ENCODE measurements around the gene SPIN2A.
"Not testable (repeated sequence)": the region's sequence is repeated elsewhere in the genome, so short reads cannot be mapped to it uniquely, and the experiment has no call there.

SPIN2A gene

GRCh38 chrX:57137073-57137472 is at the start of gene SPIN2A:
Gene SPIN2A, minus strand, starts transcription at chrX:57137397. Its CDS starts 800 bp downstream, at chrX:57136597.
- DNase-seq, result not testable (repeated sequence)

DNA sequence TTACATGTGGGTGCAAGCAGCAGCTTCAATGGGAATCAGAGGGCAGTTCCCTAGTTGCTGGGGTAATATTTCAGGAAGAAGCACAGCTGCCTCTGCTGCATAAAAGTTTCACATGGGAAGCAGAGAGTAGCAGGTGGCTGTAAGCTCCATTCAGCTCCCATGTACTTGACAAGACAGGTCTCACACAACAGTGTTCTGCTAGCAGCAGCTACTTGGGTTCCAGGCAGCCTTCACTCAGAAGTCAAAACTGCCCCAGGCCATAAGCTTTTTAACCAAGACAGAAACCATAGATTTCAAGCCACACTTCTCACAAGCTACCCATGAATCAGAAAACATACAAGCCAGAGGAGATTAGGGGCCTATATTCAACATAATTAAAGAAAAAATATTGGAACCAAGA is 41.4 kb upstream of the SPIN2A start:
- DNase-seq, result no peak

GRCh38 chrX:57177070-57177469 is 39.9 kb upstream of the SPIN2A start:
- no peak for DNase-seq

- DNase-seq, result peak in 1 of 2 experiments; percentile 18
Measured at GRCh38 chrX:57172544-57172943, 35.3 kb upstream of the SPIN2A start.

DNA sequence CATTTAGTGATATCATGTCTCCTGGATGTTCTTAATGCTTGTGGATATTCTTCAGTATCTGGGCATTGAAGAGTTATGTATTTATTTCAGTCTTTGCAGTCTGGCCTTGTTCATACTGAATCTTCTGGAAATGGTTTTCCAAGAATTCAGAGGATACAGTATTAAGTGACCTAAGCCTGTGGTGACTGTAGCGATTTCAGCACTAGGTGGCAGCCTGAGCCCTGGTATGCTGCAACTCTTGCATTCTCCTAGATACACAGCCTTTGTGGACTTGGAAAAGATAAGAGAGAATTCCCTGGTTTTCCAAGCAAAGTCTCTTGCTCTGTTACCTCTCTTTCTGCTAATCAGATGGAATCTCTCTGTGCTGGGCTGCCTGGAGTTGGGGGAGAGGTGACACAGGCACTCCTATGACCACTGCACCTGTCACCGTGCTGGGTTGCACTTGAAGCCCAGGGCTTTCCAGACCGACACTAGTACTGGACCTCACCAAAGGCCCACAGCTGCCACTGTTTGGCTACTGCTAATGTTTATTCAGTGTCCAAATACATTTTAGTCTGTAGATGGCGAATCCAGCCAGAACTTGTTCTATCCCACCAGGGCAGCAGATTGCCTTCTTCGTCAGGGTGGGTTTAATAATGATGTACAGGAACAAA is 19.3 kb upstream of the SPIN2A start:
- DNase-seq, result peak in 1 of 2 experiments; percentile 31

DNA sequence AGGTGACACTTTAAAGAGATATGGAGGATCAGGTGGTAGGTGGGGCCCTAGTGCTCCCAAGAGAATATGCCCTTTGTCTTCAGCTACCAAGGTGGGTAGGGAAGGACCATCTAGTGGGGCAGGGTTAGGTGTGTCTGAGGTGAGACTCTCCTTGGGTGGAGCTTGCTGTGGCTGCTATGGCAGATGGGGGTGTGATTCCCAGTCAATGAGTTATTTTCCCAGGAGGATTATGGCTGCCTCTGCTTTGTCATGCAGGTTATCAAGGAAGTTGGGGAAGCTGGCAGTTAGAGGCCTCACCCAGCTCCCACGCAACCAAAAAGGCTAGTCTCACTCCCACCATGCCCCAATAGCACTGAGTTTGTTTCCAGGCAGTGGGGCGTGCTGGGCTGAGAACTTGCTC is 18.0 kb upstream of the SPIN2A start:
- no peak for DNase-seq

DNA sequence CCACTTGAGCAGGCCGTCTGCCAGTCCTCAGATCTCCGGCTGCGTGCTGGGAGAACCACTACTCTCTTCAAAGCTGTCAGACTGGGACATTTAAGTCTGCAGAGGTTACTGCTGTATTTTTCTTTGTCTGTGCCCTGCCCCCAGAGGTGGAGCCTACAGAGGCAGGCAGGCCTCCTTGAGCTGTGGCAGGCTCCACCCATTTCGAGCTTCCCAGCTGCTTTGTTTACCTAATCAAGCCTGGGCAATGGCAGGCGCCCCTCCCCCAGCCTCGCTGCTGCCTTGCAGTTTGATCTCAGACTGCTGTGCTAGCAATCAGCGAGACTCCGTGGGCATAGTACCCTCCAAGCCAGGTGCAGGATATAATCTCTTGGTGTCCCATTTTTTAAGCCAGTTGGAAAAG is 15.0 kb upstream of the SPIN2A start:
- DNase-seq, result not testable (repeated sequence)

- DNase-seq, result no peak
Measured at GRCh38 chrX:57138674-57139073, 1.5 kb upstream of the SPIN2A start.

- DNase-seq, result no peak
Measured at GRCh38 chrX:57137501-57137900, 304 bp upstream of the SPIN2A start.

DNA sequence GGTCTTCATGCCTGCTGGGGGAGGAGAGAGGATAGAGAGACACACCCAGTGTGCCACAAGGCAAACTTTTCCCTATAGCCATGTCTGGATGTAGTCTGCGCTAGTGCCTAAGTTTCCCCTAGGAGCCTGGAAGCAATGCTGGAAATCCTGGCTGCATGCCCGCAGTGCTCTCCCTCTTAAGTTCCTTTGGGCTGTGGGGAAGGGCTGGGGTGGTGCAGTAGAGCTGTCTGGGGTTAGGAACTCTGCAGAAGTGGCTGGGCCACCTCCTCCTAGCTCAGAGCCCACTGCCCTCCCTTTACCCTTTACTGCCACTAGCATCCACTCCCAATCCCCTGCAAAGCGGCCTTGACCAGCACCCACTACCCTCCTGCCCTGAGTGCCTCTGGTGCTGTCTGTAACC is 608 bp downstream of the SPIN2A start:
- DNase-seq, result not testable (repeated sequence)

- DNase-seq, result no peak
Measured at GRCh38 chrX:57135287-57135686, 1.9 kb downstream of the SPIN2A start.

DNA sequence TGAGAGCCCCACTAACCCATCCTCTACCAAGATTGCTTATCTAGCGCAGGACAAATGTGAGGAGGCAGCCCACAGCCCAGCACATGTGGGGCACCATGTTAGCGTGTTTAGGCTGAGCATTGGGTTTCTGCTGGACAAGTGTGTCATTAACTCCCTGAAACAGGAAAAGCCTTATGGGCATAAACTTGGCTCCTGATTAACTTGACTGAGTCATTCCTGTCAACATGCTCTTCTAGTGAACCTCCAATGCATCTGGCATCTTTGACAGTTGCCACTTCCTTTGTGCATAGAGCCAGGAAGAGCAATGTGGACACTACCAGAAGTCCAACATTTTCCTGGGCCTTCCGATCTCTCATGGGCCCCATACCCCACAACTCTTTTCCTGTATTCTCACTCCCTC is 2.5 kb downstream of the SPIN2A start:
- peak in 1 of 2 experiments; percentile 2 for DNase-seq

GRCh38 chrX:57133706-57134105 is 3.5 kb downstream of the SPIN2A start:
- no peak for DNase-seq

GRCh38 chrX:57133284-57133683 is 3.9 kb downstream of the SPIN2A start:
- not testable (repeated sequence) for DNase-seq

DNA sequence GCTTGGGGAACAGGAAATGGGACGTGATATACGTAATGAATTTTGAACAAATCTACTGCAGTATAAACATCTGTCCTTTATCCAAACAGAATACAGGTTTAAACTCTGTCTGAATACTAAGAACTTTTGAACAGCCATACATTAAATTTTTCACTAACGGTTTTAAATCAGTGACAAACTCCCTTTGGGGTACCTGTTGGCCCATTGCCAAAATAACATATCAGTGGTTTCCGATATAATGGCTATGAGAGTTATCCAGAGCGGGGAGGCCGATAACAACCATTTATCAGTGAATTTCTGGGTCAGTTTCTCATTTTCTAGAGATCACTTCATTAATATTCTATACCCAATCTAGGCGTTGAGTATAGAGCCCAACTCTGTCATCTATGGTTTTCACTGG is 5.2 kb downstream of the SPIN2A start:
- no peak for DNase-seq

- no peak for DNase-seq
Measured at GRCh38 chrX:57121816-57122215, 15.4 kb downstream of the SPIN2A start.

DNA sequence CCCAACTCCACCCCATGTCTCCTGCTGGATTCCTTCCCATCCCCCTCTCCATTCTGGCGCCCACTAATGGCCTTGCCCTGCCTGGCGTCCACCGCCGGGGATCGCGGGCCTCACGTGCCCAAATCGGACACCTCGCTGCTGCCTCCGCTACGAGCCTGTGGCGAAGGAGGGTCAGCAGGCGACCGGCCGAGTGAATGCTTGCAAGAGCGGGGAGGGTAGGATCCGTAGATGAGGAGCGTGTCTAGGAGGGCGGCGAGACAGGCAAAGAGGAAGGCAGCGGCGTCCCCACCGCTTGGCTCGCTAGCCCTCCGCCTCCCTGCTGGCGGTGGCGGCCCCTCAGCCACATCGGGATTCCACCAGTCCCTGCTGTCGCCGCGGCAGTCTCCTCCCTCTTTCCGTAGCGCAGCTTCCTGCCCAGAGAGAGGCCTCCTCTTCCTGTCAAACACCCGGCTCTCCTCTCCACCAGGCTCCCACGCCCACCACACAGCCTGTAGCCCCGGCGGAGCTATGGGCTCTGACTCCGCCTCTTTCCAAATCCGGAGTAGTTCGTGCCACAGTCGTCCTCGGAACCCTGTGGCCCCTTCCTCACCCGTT is 15.9 kb downstream of the SPIN2A start, which contains the start of gene SPIN2B:
Gene SPIN2B (minus strand): TSS at position 387 of the 594 bp plus-strand sequence.
- DNase-seq, result peak; percentile 44 to 87

DNA sequence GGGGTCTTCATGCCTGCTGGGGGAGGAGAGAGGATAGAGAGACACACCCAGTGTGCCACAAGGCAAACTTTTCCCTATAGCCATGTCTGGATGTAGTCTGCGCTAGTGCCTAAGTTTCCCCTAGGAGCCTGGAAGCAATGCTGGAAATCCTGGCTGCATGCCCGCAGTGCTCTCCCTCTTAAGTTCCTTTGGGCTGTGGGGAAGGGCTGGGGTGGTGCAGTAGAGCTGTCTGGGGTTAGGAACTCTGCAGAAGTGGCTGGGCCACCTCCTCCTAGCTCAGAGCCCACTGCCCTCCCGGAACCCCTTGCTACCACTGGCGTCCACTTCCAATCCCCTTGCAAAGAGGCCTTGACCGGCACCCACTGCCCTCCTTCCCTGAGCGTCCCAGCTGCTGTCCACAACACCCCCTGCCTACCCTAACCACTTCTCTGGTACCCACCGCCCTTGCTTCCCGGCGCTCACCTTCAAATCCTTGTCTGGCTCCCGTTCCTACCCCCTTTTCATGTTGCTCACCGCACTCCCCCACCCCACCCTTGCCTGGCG is 16.5 kb downstream of the SPIN2A start:
- not testable (repeated sequence) for DNase-seq

- no peak for DNase-seq
Measured at GRCh38 chrX:57119416-57119815, 17.8 kb downstream of the SPIN2A start.

- DNase-seq, result not testable (repeated sequence)
Measured at GRCh38 chrX:57117566-57117965, 19.6 kb downstream of the SPIN2A start.

DNA sequence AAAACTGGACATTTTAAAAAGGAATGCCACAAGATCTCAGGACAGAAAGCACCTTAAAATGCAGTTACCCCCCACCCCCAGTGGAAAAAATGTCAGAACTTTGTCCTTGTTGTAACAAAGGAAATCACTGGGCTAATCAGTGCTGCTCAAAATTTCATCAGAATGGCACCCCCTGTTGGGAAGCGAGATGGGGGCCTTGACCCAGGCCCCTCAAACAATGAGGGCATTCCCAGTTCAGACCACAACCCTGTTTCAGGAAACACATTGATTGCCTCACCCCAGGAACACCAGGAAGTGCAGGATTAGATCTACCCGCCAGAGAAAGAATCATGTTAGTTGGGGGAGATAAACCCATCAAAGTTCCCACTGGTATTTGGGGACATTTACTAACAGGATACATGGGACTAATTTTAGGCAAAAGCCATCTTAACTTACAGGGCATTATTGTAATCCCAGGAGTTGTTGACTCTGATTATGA is 32.2 kb downstream of the SPIN2A start:
- DNase-seq, result no peak

DNA sequence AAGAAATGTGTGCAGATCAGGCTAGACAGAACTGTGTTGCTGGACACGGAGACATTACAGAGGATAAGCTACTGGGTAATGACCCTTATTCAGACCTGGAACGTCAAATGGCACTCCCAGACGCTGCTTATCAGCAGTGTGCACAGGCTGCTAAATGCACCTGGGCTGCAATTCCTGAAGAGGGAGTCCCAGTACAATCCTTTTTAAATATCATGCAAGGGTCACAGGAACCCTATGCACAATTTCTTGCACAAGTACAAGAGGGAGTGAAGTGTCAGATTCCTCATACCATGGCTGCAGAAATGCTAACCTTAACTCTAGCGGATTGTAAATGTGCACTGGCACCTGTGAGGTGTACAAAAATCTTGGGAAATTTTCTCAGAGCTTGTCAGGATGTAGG is 32.8 kb downstream of the SPIN2A start:
- DNase-seq, result no peak

GRCh38 chrX:57103489-57103888 is 33.7 kb downstream of the SPIN2A start:
- no peak for DNase-seq

GRCh38 chrX:57102918-57103317 is 34.3 kb downstream of the SPIN2A start:
- not testable (repeated sequence) for DNase-seq
